Measurements from ENCODE around the gene BPIFA2. TPM values are rescaled to one million over a fixed set of nuclear protein-coding genes. Genes with fewer than 3 reads are reported as not detected.

BPIFA2 gene
- total and polyA plus RNA-seq, 10 of the 15 experiments (the other 5 are each of a cell fraction or from before 2014, with no cell fraction given) = not detected

GRCh38 chr20:33187491-33187890, 19.5 kb downstream of the BPIFA2 start:
- WGBS (ENCODE audit: insufficient coverage, insufficient replicate concordance, low lambda C conversion rate, missing lambda C conversion rate) = 3% methylated on average over 4 of the region's 4 CpGs
- BruUV-seq (replicated peaks) = no TSS peak
- TF ChIP-seq CHD4 (IDR thresholded peaks at IDR 0.05) (no peak), EP300 (IDR thresholded peaks at IDR 0.05; ENCODE audit: borderline replicate concordance in 1 of 2, control insufficient read depth in 1 of 2, low read depth in 2 of 2, low read length in 2 of 2) (no peak), TARDBP (IDR thresholded peaks at IDR 0.05; ENCODE audit: borderline replicate concordance) (no peak), SKIL (IDR thresholded peaks at IDR 0.05; ENCODE audit: low read depth, poor library complexity, severe bottlenecking) (no peak), MEF2A (IDR thresholded peaks at IDR 0.05; ENCODE audit: insufficient read depth, low read depth, low read length) (no peak), POU2F2 (IDR thresholded peaks at IDR 0.05; ENCODE audit: borderline replicate concordance, low read depth, low read length) (no peak), NKRF (conservative IDR thresholded peaks at IDR 0.05) (no peak), YY1 (IDR thresholded peaks at IDR 0.05; ENCODE audit: low read depth, low read length) (no peak), RFX5 (IDR thresholded peaks at IDR 0.05; ENCODE audit: low read depth, low read length) (no peak), YBX1 (IDR thresholded peaks at IDR 0.05) (no peak), STAT3 (IDR thresholded peaks at IDR 0.05; ENCODE audit: low read depth, low read length) (no peak), WRNIP1 (IDR thresholded peaks at IDR 0.05; ENCODE audit: borderline replicate concordance, low read depth, low read length) (no peak), ZZZ3 (IDR thresholded peaks at IDR 0.05; ENCODE audit: control insufficient read depth, insufficient read length, low read depth) (no peak)
- TF ChIP-seq, protein P1, sequence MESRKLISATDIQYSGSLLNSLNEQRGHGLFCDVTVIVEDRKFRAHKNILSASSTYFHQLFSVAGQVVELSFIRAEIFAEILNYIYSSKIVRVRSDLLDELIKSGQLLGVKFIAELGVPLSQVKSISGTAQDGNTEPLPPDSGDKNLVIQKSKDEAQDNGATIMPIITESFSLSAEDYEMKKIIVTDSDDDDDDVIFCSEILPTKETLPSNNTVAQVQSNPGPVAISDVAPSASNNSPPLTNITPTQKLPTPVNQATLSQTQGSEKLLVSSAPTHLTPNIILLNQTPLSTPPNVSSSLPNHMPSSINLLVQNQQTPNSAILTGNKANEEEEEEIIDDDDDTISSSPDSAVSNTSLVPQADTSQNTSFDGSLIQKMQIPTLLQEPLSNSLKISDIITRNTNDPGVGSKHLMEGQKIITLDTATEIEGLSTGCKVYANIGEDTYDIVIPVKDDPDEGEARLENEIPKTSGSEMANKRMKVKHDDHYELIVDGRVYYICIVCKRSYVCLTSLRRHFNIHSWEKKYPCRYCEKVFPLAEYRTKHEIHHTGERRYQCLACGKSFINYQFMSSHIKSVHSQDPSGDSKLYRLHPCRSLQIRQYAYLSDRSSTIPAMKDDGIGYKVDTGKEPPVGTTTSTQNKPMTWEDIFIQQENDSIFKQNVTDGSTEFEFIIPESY (IDR thresholded peaks at IDR 0.05) = no peak
- TF ChIP-seq, protein P2, sequence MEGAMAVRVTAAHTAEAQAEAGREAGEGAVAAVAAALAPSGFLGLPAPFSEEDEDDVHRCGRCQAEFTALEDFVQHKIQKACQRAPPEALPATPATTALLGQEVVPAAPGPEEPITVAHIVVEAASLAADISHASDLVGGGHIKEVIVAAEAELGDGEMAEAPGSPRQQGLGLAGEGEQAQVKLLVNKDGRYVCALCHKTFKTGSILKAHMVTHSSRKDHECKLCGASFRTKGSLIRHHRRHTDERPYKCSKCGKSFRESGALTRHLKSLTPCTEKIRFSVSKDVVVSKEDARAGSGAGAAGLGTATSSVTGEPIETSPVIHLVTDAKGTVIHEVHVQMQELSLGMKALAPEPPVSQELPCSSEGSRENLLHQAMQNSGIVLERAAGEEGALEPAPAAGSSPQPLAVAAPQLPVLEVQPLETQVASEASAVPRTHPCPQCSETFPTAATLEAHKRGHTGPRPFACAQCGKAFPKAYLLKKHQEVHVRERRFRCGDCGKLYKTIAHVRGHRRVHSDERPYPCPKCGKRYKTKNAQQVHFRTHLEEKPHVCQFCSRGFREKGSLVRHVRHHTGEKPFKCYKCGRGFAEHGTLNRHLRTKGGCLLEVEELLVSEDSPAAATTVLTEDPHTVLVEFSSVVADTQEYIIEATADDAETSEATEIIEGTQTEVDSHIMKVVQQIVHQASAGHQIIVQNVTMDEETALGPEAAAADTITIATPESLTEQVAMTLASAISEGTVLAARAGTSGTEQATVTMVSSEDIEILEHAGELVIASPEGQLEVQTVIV (IDR thresholded peaks at IDR 0.05; ENCODE audit: borderline replicate concordance, partially characterized antibody) = no peak
- TF ChIP-seq, protein P3, sequence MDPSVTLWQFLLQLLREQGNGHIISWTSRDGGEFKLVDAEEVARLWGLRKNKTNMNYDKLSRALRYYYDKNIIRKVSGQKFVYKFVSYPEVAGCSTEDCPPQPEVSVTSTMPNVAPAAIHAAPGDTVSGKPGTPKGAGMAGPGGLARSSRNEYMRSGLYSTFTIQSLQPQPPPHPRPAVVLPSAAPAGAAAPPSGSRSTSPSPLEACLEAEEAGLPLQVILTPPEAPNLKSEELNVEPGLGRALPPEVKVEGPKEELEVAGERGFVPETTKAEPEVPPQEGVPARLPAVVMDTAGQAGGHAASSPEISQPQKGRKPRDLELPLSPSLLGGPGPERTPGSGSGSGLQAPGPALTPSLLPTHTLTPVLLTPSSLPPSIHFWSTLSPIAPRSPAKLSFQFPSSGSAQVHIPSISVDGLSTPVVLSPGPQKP (IDR thresholded peaks at IDR 0.05; ENCODE audit: low read depth, low read length) = no peak

More at GRCh38 chr20:33187491-33187890, 19.5 kb downstream of the BPIFA2 start:
- Histone ChIP-seq H4K20me1 (ENCODE audit: control insufficient read depth, insufficient read depth) (no peaks in the 10 kb centered on the region), H3K27me3 (replicated peaks in 1 of 2; ENCODE audit: control insufficient read depth in 2 of 2, insufficient read depth in 2 of 2, low read length in 1 of 2) (no peaks in the 10 kb centered on the region), H3K9me3 (replicated peaks; ENCODE audit: control insufficient read depth, insufficient read depth, low read length) (peaks cover 2% of the 10 kb centered on the region; the same call in 1 of the 3 replicates), H3K9ac (ENCODE audit: control insufficient read depth, insufficient read depth, low read length) (no peak overlapping the region), H2AFZ (ENCODE audit: control insufficient read depth, low read depth, low read length) (no peak overlapping the region), H3K79me2 (ENCODE audit: control insufficient read depth, insufficient read depth, low read length) (no peaks in the 10 kb centered on the region), H3K27ac (ENCODE audit: control insufficient read depth, insufficient read depth) (no peak overlapping the region), H3K4me1 (ENCODE audit: control insufficient read depth, insufficient read depth, low read length) (no peaks in the 10 kb centered on the region), H3K4me3 (no peak overlapping the region), H3K4me2 (ENCODE audit: control insufficient read depth, insufficient read depth) (no peak overlapping the region), H3K36me3 (ENCODE audit: control insufficient read depth in 2 of 2, insufficient read depth in 2 of 2, low read length in 1 of 2) (no peaks in the 10 kb centered on the region)
- intact Hi-C loops (cut with micrococcal nuclease; ENCODE audit: unreplicated experiment) (no loop called here), in situ Hi-C loops (cut with MboI) (no loop called here)
- RAD21 ChIA-PET (ENCODE audit: unreplicated experiment) = no interaction called here
- DNase-seq (ENCODE audit: low read depth, low spot score) = no peak
- SMC1A ChIA-PET (ENCODE audit: uncharacterized antibody, unreplicated experiment) = no interaction called here
- no peak for ATAC-seq
- CTCF ChIA-PET = no interaction called here
- no peak for FAIRE-seq
- POLR2A ChIA-PET = no interaction called here
